Loucy (cell line): ENCODE data around the gene PRKCE.

Experiments used
- CTCF ChIP-seq: fragments of 200-600 bp; sonication (generic); conservative IDR thresholded peaks from 2 replicates; pipeline ENCODE4 v1.5.1; 2014; ENCODE audit warnings: mild to moderate bottlenecking, antibody characterized with exemption, low read length
- EZH2phosphoT487 ChIP-seq: fragments of 200-600 bp; IDR thresholded peaks from 2 replicates; pipeline ENCODE4 v1.6.1; 2018; ENCODE audit warnings: antibody characterized with exemption, mild to moderate bottlenecking, moderate library complexity, borderline replicate concordance

DNA sequence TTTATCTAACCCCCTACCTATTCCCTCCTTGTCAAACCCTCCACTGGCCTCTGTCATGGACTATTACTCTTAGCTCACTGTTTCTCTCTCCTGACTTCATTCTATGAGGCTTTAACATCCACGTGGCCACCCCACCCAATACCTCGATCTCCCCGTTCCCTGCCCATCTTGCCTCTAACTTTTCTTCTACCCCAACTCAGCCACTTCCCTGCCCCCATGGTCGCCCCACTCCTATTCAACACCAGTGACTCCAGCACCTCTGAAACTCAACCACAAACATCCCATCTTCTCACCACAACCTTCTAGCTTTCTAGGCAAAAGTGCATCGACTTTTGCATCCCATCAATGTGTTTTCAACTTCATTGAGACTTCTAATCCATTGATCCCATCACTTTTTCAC is 551.5 kb downstream of the PRKCE start:
- no peak for TF ChIP-seq EZH2phosphoT487
- TF ChIP-seq CTCF: no peak
